ENCODE measurements around the gene ZSWIM3.
A peak's percentile ranks its signal among the peaks of the same experiment; 100 is the strongest.
"Not testable (repeated sequence)": the region's sequence is repeated elsewhere in the genome, so short reads cannot be mapped to it uniquely, and the experiment has no call there.

ZSWIM3 gene

GRCh38 chr20:45861221-45862075, 4.0 kb downstream of the ZSWIM3 start:
- DNase-seq, result peak; percentile 14

DNA sequence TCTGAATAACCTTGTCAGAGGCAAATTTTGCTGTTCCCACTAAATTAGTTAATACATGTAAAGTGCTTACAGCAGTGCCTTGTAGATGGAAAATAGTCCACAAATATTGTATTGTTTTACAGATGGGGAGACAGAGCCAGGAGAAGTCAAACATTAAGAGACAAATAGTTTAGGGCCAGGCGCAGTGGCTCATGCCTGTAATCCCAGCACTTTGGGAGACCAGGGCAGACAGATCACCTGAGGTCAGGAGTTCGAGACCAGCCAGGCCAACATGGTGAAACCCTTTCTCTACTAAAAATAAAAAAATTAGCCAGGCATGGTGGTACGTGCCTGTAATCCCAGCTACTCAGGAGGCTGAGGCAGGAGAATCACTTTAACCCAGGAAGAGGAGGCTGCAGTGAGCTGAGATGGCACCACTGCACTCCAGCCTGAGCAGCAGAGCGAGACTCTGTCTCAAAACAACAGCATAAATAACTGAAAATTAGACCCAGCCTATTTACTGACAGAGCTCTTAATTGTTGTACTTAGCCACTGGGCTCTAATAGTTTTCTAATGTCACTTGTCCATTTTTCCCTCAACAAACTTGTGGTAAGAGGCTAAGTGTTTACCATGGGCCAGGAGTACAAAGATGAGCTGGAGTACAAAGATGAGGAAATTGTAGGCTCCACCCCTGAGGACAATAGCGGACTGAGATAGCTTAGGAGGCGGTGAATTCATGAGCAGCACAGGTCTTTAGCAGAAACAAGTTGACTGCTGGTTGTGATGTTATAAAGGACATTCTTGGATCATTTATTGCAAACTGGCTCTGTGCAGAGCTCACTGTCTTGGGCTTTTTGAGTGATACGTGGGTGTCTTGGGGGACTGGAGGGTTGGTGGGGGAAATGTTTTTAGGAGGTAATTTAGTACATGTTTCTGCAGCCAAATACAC, 6.4 kb downstream of the ZSWIM3 start:
- no peak for DNase-seq

DNA sequence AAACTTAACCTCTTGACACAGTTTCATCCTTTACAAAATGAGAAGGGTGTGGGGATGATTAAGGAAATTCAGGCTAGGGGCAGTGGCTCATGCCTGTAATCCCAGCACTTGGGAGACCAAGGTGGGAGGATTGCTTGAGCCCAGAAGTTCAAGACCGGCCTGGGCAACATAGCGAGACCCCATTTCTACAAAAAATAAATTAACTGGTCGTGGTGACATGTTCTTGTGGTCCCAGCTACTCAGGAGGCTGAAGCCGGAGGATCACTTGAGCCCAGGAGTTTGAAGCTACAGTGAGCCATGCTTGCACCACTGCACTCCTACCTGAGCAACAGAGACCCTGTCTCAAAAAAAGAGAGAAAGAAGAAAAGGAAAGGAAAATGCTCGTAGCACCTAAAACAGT, 9.0 kb downstream of the ZSWIM3 start:
- no peak for DNase-seq

DNA sequence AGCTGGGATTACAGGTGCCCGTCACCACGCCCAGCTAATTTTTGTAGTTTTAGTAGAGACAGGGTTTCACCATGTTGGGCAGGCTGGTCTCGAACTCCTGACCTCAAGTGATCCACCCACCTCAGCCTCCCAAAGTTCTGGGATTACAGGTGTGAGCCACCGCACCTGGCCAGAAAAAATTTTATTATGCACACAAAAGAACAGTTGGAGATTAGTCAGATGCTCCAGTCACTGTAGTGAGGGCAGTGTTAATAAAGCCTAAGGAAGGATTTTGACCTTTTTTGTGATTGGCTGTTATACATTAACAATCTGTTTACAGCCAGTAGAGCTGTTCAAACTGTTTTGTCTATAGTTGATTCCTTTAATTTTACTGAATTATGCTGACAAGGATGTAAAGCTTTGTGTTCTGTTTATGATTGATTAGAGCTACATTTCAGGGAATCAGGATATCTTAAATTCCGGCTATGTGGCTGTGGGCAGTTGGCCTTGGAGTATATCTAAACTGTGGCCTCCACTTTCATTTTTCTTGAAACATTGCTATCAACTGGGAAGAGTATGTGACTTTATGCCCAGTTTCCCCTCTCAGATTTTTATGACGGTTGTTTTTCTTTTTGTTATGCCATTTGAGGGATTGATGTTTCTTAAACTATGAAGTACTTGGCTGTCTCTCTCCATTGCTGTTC, 9.9 kb downstream of the ZSWIM3 start:
- DNase-seq, result no peak

DNA sequence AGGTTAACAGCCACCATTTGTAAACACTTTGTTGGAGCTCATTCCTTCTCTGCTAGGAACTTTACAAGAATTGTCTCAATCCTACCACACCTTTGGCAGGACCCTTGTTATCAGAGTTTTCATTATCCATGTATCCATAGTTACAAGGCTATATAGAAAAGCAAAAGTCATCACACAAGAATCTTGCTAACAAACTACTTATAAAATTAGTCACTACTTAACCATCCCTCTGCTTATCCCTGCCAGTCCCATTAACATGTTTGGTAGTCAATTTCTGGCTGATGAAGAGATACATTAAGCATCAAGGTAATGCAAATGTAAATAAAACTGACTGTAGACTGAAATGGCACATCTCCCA, 10.4 kb downstream of the ZSWIM3 start:
- DNase-seq, result no peak

GRCh38 chr20:45872626-45873025, 15.2 kb downstream of the ZSWIM3 start:
- DNase-seq, result no peak

GRCh38 chr20:45873409-45874103, 16.1 kb downstream of the ZSWIM3 start:
- no peak for DNase-seq

DNA sequence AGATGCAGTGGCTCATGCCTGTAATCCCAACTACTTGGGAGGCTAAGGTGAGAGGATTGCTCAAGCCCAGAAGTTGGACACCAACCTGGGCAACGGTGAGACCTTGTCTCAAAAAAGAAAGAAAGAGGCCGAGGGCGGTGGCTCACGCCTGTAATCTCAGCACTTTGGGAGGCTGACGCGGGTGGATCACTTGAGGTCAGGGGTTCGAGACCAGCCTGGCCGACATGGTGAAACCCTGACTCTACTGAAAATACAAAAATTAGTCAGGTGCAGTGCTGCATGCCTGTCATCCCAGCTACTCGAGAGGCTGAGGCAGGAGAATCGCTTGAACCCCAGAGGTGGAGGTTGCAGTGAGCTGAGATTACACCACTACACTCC, 16.7 kb downstream of the ZSWIM3 start:
- not testable (repeated sequence) for DNase-seq

DNA sequence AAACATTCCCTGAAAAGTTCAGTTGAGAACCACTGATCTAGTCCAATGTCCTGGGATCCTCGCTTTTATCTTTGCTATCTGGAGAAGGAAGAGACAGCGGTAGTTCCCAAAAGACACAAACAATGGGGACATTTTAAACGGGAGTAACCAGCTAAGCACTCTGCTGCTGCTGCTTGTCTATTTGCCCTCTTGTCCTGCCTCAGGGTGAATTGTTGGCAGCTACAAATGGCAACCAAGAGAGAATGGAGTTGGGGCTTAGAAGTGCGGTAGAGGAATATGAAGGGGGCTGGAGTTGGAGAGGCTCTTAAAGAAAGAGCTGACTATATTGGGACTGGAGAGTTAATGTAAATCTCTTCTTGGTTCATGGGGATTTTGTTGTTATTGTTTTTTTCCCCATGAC, 17.2 kb downstream of the ZSWIM3 start:
- no peak for DNase-seq

GRCh38 chr20:45878076-45878761, 20.8 kb downstream of the ZSWIM3 start:
- DNase-seq, result no peak

- peak; percentile 99 for DNase-seq
Observed at GRCh38 chr20:45880988-45881788, 23.8 kb downstream of the ZSWIM3 start, which contains the start of gene ZSWIM1. Gene ZSWIM1 (plus strand): TSS chr20:45881227. CDS start chr20:45882593, 1,366 bp downstream.

- no peak for DNase-seq
Observed at GRCh38 chr20:45882469-45883099, 25.2 kb downstream of the ZSWIM3 start.

- no peak for DNase-seq
Observed at GRCh38 chr20:45883100-45883469, 25.7 kb downstream of the ZSWIM3 start.

GRCh38 chr20:45886590-45887345, 29.4 kb downstream of the ZSWIM3 start:
- DNase-seq, result no peak

DNA sequence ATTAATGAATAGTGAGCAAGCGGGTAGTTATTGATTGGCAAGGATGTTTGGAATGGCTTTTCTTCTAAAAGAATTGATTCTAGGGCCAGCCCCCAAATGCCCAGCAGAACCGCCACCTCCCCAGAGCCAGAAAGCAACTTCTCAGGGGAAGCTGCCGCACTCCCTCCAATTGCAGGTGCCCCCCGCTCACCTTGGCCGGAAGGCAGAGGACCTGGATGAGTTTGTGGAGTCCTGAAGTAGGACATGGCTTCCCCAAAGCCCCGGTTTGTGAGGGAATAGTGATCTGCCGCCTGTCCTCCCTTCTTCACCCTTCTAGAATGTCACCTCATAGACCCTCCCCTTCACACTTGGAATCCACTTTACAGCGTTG, 29.9 kb downstream of the ZSWIM3 start, which contains the start of gene SPATA25:
Gene SPATA25 (minus strand): TSS at position 277 of the 370 bp plus-strand sequence. CDS start 32 bp downstream, at position 245.
- DNase-seq, result no peak

- no peak for DNase-seq
Observed at GRCh38 chr20:45888681-45889080, 31.3 kb downstream of the ZSWIM3 start.

GRCh38 chr20:45890077-45890984, 32.9 kb downstream of the ZSWIM3 start:
- peak; percentile 62 for DNase-seq

All from NCI-H1092 (cell line).